KMS-11 (cell line): ENCODE data around the gene GDAP1L1.

Experiments used
- H2AFZ ChIP-seq: fragments of 200-600 bp; sonication (generic); 2 replicates; pipeline ENCODE4 v1.6.1; 2016; ENCODE audit warnings: antibody characterized with exemption, mixed run types, low read depth
- H3K27ac ChIP-seq: fragments of 200-600 bp; sonication (generic); 2 replicates; pipeline ENCODE4 v1.6.1; 2016; ENCODE audit warnings: mild to moderate bottlenecking, mixed run types
- H3K27me3 ChIP-seq: fragments of 200-600 bp; sonication (generic); 2 replicates; pipeline ENCODE4 v1.6.1; 2017; ENCODE audit warnings: mild to moderate bottlenecking, low read depth, mixed run types, moderate library complexity; ENCODE audit not compliant: insufficient read depth
- H3K36me3 ChIP-seq: fragments of 200-600 bp; sonication (generic); 2 replicates; pipeline ENCODE4 v1.6.1; 2017; ENCODE audit warnings: mild to moderate bottlenecking, mixed run types; ENCODE audit not compliant: insufficient read depth
- H3K4me1 ChIP-seq: fragments of 200-600 bp; sonication (generic); 2 replicates; pipeline ENCODE4 v1.6.1; 2016; ENCODE audit warnings: mild to moderate bottlenecking, low read depth, mixed run types; ENCODE audit not compliant: poor library complexity, severe bottlenecking
- H3K4me2 ChIP-seq: fragments of 200-600 bp; sonication (generic); 2 replicates; pipeline ENCODE4 v1.7.0; 2016; ENCODE audit warnings: mild to moderate bottlenecking, mixed run types
- H3K4me3 ChIP-seq: fragments of 200-600 bp; sonication (generic); IDR thresholded peaks from 2 replicates; pipeline ENCODE4 v1.6.1; 2017; ENCODE audit warnings: low read depth, low read length, mixed read lengths; ENCODE audit not compliant: insufficient read depth
- H3K79me2 ChIP-seq: fragments of 200-600 bp; sonication (generic); 2 replicates; pipeline ENCODE4 v1.6.1; 2016; ENCODE audit warnings: low read depth, mixed run types; ENCODE audit not compliant: insufficient read depth
- H3K9ac ChIP-seq: fragments of 200-600 bp; sonication (generic); 2 replicates; pipeline ENCODE4 v1.6.1; 2016; ENCODE audit warnings: mild to moderate bottlenecking, mixed run types
- H4K20me1 ChIP-seq: fragments of 200-600 bp; sonication (generic); 2 replicates; pipeline ENCODE4 v1.6.1; 2016; ENCODE audit warnings: mild to moderate bottlenecking, mixed run types; ENCODE audit not compliant: insufficient read depth
- TF ChIP-seq, protein P1 (sequence below): fragments of 200-600 bp; sonication (generic); conservative IDR thresholded peaks from 2 replicates; pipeline ENCODE4 v1.6.1; 2017; ENCODE audit warnings: low read depth, mild to moderate bottlenecking, antibody characterized with exemption, low read length, moderate library complexity, mixed read lengths

The GDAP1L1 gene

DNA sequence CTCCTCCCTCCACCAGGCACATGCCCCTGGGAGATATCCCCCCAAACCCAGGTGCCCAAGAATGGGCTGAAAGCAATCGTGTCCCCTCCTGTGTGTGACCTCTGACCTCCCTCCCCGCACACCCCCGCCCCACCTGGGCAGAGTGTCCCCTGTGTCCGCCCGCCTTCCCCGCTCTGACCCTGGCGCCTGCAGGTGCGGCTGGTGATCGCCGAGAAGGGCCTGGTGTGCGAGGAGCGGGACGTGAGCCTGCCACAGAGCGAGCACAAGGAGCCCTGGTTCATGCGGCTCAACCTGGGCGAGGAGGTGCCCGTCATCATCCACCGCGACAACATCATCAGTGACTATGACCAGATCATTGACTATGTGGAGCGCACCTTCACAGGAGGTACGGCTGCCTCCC is 9.9 kb downstream of the GDAP1L1 start:
- Histone ChIP-seq H3K27me3 (no peaks in the 10 kb centered on the region), H3K79me2 (no peaks in the 10 kb centered on the region), H3K36me3 (no peaks in the 10 kb centered on the region), H2AFZ (no peak overlapping the region), H4K20me1 (no peaks in the 10 kb centered on the region), H3K4me2 (no peak overlapping the region), H3K4me1 (no peaks in the 10 kb centered on the region), H3K9ac (no peak overlapping the region), H3K4me3 (no peak overlapping the region), H3K27ac (no peak overlapping the region)
- TF ChIP-seq, protein P1, sequence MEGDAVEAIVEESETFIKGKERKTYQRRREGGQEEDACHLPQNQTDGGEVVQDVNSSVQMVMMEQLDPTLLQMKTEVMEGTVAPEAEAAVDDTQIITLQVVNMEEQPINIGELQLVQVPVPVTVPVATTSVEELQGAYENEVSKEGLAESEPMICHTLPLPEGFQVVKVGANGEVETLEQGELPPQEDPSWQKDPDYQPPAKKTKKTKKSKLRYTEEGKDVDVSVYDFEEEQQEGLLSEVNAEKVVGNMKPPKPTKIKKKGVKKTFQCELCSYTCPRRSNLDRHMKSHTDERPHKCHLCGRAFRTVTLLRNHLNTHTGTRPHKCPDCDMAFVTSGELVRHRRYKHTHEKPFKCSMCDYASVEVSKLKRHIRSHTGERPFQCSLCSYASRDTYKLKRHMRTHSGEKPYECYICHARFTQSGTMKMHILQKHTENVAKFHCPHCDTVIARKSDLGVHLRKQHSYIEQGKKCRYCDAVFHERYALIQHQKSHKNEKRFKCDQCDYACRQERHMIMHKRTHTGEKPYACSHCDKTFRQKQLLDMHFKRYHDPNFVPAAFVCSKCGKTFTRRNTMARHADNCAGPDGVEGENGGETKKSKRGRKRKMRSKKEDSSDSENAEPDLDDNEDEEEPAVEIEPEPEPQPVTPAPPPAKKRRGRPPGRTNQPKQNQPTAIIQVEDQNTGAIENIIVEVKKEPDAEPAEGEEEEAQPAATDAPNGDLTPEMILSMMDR, result no peak

DNA sequence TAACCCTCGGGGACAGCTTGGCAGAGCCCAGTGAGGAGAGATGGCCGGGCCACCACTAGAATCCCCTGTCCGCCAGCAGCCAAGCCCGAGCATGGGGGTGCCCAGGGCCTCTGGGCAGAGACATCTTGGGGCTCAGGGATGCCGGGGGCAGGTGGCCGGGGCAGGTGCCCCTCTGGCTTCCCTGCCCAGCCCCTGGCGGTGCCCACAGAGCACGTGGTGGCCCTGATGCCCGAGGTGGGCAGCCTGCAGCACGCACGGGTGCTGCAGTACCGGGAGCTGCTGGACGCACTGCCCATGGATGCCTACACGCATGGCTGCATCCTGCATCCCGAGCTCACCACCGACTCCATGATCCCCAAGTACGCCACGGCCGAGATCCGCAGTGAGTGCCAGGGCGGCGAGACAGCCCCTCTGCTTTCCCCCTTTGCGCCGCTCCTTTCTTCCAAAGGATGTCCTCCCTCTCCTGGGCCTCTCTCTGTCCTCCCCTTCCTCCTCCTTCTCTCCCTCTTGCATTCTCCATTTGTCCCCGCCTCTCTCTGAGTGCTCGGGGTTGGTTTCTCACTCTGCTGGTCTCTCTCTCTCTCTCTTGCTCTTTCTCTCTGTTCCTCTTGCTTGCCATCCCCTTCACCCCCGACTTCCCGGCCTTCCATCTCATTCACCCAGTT is 11.2 kb downstream of the GDAP1L1 start:
- Histone ChIP-seq H3K27me3 (no peaks in the 10 kb centered on the region), H4K20me1 (no peaks in the 10 kb centered on the region), H3K79me2 (no peaks in the 10 kb centered on the region)

DNA sequence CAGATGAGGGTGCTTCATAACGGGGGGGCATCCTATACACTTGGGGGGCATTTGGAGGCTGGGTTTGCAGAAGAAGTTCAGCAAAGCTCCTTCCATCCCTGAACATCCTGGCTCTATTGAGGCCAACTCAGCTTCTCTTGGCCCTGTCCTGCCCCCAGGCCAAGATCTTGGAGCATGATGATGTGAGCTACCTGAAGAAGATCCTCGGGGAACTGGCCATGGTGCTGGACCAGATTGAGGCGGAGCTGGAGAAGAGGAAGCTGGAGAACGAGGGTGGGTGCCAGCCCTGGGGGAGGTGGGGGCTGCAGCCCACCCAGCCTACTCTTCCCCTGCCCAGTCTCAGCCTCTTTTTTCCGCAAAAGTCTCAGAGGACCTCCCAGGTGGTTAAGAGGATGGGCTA is 17.2 kb downstream of the GDAP1L1 start:
- no peaks in the 10 kb centered on the region for H3K27me3 ChIP-seq
- no peaks in the 10 kb centered on the region for H4K20me1 ChIP-seq
- TF ChIP-seq, protein P1, result no peak
- H2AFZ ChIP-seq, result no peak overlapping the region
- no peak overlapping the region for H3K9ac ChIP-seq
- H3K79me2 ChIP-seq, result no peaks in the 10 kb centered on the region
- H3K36me3 ChIP-seq, result no peaks in the 10 kb centered on the region
- H3K27ac ChIP-seq, result no peak overlapping the region
- H3K4me1 ChIP-seq, result no peaks in the 10 kb centered on the region
- no peak overlapping the region for H3K4me2 ChIP-seq
- H3K4me3 ChIP-seq, result no peak overlapping the region

More for the DNA sequence above, 11.2 kb downstream of the GDAP1L1 start:
- Histone ChIP-seq H2AFZ (no peak overlapping the region), H3K4me3 (no peak overlapping the region), H3K4me2 (no peak overlapping the region), H3K9ac (no peak overlapping the region), H3K36me3 (no peaks in the 10 kb centered on the region), H3K4me1 (no peaks in the 10 kb centered on the region), H3K27ac (no peak overlapping the region)
- TF ChIP-seq, protein P1, result no peak

DNA sequence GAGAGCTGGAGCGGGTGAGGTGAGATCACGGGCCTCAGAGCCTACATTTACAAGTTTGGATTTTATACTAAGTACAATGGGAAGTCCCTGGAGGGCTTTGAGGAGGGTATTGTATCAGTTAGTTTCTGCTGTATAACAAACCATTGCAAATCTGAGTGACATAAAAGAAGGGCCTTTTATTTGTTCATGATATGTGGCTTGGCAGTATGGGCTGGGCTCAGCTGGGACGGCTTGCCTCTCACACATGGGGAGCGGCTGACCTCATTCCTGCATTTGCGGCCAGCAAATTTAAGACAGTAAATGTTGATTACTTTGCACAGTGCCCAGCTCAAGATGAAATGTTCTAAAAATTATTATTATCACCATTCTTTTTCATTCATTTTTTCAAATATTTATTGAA is 21.7 kb downstream of the GDAP1L1 start:
- H3K27me3 ChIP-seq, result no peaks in the 10 kb centered on the region
- TF ChIP-seq, protein P1, result no peak
- H3K27ac ChIP-seq, result no peak overlapping the region
- H3K4me3 ChIP-seq, result no peak overlapping the region
- no peak overlapping the region for H3K4me2 ChIP-seq
- H3K4me1 ChIP-seq, result no peaks in the 10 kb centered on the region
- H2AFZ ChIP-seq, result no peak overlapping the region
- H3K79me2 ChIP-seq, result no peaks in the 10 kb centered on the region
- no peaks in the 10 kb centered on the region for H3K36me3 ChIP-seq
- no peak overlapping the region for H3K9ac ChIP-seq
- no peaks in the 10 kb centered on the region for H4K20me1 ChIP-seq
